Measurements from ENCODE around the gene ANKRD17.

ANKRD17 gene

DNA sequence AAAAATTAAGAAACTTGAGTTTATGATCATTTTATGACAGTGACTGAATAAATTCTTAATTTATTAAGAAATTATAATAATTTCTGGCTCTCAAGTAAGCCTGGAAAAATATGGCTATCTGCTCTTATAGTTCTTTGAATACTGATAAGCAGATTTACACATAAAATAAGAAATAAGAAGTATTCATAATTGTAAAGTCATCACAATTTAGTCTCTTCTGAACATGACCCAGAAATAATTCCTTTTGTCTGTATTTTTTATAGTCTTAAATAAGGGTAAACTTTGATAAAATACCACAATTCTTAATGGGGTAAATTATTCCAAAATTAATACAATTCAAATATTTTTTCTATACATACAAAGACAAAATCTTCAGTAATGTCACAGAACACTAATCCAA, 72.7 kb downstream of the ANKRD17 start:
- H3K4me3 ChIP-seq (ENCODE audit: low read depth in 1 of 2, low read length in 2 of 2), result no peak overlapping the region
- H3K36me3 ChIP-seq (ENCODE audit: insufficient read depth, low read length), result peaks cover 2% of the 10 kb centered on the region; the same call in 1 of the 2 replicates
- H4K20me1 ChIP-seq (ENCODE audit: insufficient read depth, low read length), result no peaks in the 10 kb centered on the region; the same call in 1 of the 2 replicates
- no peak overlapping the region for H3K4me2 ChIP-seq (ENCODE audit: insufficient read depth, low read length)
- peaks cover 96% of the 10 kb centered on the region for H3K79me2 ChIP-seq (ENCODE audit: insufficient read depth, low read length)
- DNase-seq (no peak), ATAC-seq (ENCODE audit: insufficient read depth, low read depth) (no peak)
- H3K9ac ChIP-seq (ENCODE audit: low read depth, low read length), result no peak overlapping the region
- no peaks in the 10 kb centered on the region for H3K27me3 ChIP-seq (ENCODE audit: insufficient read depth, low read length, poor library complexity)
- H3K9me3 ChIP-seq (ENCODE audit: insufficient read depth, low read length, severe bottlenecking), result no peaks in the 10 kb centered on the region
- no peak overlapping the region for H2AFZ ChIP-seq (ENCODE audit: low read depth, low read length)
- TF ChIP-seq, protein P1, sequence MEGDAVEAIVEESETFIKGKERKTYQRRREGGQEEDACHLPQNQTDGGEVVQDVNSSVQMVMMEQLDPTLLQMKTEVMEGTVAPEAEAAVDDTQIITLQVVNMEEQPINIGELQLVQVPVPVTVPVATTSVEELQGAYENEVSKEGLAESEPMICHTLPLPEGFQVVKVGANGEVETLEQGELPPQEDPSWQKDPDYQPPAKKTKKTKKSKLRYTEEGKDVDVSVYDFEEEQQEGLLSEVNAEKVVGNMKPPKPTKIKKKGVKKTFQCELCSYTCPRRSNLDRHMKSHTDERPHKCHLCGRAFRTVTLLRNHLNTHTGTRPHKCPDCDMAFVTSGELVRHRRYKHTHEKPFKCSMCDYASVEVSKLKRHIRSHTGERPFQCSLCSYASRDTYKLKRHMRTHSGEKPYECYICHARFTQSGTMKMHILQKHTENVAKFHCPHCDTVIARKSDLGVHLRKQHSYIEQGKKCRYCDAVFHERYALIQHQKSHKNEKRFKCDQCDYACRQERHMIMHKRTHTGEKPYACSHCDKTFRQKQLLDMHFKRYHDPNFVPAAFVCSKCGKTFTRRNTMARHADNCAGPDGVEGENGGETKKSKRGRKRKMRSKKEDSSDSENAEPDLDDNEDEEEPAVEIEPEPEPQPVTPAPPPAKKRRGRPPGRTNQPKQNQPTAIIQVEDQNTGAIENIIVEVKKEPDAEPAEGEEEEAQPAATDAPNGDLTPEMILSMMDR (IDR thresholded peaks at IDR 0.05; ENCODE audit: borderline replicate concordance, extremely low read depth, low read length, poor library complexity, severe bottlenecking), result no peak
- TF ChIP-seq EZH2 (IDR thresholded peaks at IDR 0.05; ENCODE audit: borderline replicate concordance, low read depth, low read length, severe bottlenecking), result no peak
- H3K4me1 ChIP-seq (ENCODE audit: insufficient read depth, low read length), result no peaks in the 10 kb centered on the region
- H3K27ac ChIP-seq (ENCODE audit: low read length), result no peak overlapping the region

DNA sequence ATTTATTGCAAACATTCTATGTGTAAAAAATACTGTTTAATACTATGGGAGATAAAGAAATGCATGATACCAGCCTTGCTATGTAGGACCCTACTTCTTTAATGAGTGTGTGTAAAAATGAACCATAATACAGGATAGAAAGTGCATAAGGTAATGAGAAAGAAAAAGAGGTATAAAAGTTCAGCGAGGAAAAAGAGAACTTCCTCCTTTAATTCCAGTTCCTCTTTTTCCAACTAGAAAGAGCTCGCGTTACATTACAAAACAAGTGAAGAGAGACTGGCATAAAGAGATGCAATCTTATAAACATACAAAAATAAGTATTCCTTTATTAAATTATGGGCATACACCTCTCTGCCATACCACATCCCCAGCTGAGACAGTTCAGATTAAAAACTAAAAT, 77.4 kb downstream of the ANKRD17 start:
- no peak overlapping the region for H3K9ac ChIP-seq (ENCODE audit: low read depth, low read length)
- no peak overlapping the region for H3K27ac ChIP-seq (ENCODE audit: low read length)
- no peak for TF ChIP-seq EZH2 (IDR thresholded peaks at IDR 0.05; ENCODE audit: borderline replicate concordance, low read depth, low read length, severe bottlenecking)
- TF ChIP-seq, protein P1 (IDR thresholded peaks at IDR 0.05; ENCODE audit: borderline replicate concordance, extremely low read depth, low read length, poor library complexity, severe bottlenecking), result no peak
- ATAC-seq (ENCODE audit: insufficient read depth, low read depth), result no peak
- no peaks in the 10 kb centered on the region for H3K4me1 ChIP-seq (ENCODE audit: insufficient read depth, low read length)
- H3K79me2 ChIP-seq (ENCODE audit: insufficient read depth, low read length), result peaks cover 93% of the 10 kb centered on the region
- H3K36me3 ChIP-seq (ENCODE audit: insufficient read depth, low read length), result peaks cover 16% of the 10 kb centered on the region
- H3K9me3 ChIP-seq (ENCODE audit: insufficient read depth, low read length, severe bottlenecking), result peaks cover 2% of the 10 kb centered on the region
- no peak overlapping the region for H3K4me3 ChIP-seq (ENCODE audit: low read depth in 1 of 2, low read length in 2 of 2)
- H4K20me1 ChIP-seq (ENCODE audit: insufficient read depth, low read length), result no peaks in the 10 kb centered on the region; the same call in 1 of the 2 replicates
- H3K4me2 ChIP-seq (ENCODE audit: insufficient read depth, low read length), result no peak overlapping the region
- H2AFZ ChIP-seq (ENCODE audit: low read depth, low read length), result no peak overlapping the region
- DNase-seq, result no peak
- no peaks in the 10 kb centered on the region for H3K27me3 ChIP-seq (ENCODE audit: insufficient read depth, low read length, poor library complexity)

DNA sequence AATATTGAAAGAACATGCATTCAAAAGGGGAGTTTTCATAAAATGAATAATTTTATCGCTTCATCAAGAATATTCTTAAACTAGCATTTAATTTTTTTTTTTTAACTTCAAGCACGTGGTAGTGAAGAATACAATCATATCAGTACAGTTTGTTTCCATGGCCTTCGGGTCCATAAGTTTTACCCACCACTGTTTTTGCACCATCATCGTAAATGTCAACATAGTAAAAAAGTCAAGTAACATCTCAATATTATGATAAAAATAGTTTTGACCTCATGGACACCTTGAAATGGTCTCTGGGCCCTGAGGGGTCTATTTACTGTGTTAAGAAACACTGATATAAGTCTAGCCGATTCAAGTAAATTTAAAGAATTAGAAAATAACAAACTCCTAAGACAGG, 80.2 kb downstream of the ANKRD17 start:
- Histone ChIP-seq H3K36me3 (ENCODE audit: insufficient read depth, low read length) (peaks cover 44% of the 10 kb centered on the region), H3K4me1 (ENCODE audit: insufficient read depth, low read length) (no peaks in the 10 kb centered on the region), H3K9me3 (ENCODE audit: insufficient read depth, low read length, severe bottlenecking) (peaks cover 8% of the 10 kb centered on the region), H3K9ac (ENCODE audit: low read depth, low read length) (no peak overlapping the region), H3K27ac (ENCODE audit: low read length) (no peak overlapping the region), H2AFZ (ENCODE audit: low read depth, low read length) (no peak overlapping the region), H3K27me3 (ENCODE audit: insufficient read depth, low read length, poor library complexity) (no peaks in the 10 kb centered on the region), H3K4me3 (ENCODE audit: low read depth in 1 of 2, low read length in 2 of 2) (no peak overlapping the region), H4K20me1 (ENCODE audit: insufficient read depth, low read length) (no peaks in the 10 kb centered on the region; the same call in 1 of the 2 replicates), H3K79me2 (ENCODE audit: insufficient read depth, low read length) (peaks cover 94% of the 10 kb centered on the region), H3K4me2 (ENCODE audit: insufficient read depth, low read length) (no peak overlapping the region)
- TF ChIP-seq EZH2 (IDR thresholded peaks at IDR 0.05; ENCODE audit: borderline replicate concordance, low read depth, low read length, severe bottlenecking), result no peak
- TF ChIP-seq, protein P1 (IDR thresholded peaks at IDR 0.05; ENCODE audit: borderline replicate concordance, extremely low read depth, low read length, poor library complexity, severe bottlenecking), result no peak
- ATAC-seq (ENCODE audit: insufficient read depth, low read depth) (no peak), DNase-seq (no peak)

DNA sequence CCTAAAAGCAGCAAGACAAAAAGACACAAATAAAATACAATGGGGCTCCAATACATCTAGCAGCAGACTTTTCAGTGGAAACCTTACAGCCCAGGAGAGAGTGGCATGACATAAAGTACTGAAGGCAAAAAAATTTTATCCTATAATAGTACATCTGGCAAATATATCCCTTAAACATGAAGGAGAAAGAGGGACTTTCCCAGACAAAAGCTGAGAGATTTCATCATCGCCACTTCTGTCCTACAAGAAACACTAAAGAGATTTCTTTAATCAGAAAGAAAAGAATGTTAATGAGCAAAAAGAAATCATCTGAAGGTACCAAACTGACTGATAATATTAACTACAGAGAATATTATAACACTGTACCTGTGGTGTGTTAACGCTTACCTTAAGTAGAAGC, 86.4 kb downstream of the ANKRD17 start:
- Histone ChIP-seq H3K9me3 (ENCODE audit: insufficient read depth, low read length, severe bottlenecking) (peaks cover 20% of the 10 kb centered on the region), H3K4me1 (ENCODE audit: insufficient read depth, low read length) (no peaks in the 10 kb centered on the region), H3K4me3 (ENCODE audit: low read depth in 1 of 2, low read length in 2 of 2) (no peak overlapping the region), H3K27ac (ENCODE audit: low read length) (no peak overlapping the region), H3K36me3 (ENCODE audit: insufficient read depth, low read length) (peaks cover 99% of the 10 kb centered on the region), H3K4me2 (ENCODE audit: insufficient read depth, low read length) (no peak overlapping the region), H3K27me3 (ENCODE audit: insufficient read depth, low read length, poor library complexity) (no peaks in the 10 kb centered on the region), H3K79me2 (ENCODE audit: insufficient read depth, low read length) (peaks cover 89% of the 10 kb centered on the region), H4K20me1 (ENCODE audit: insufficient read depth, low read length) (peaks cover 11% of the 10 kb centered on the region; the same call in 1 of the 2 replicates), H3K9ac (ENCODE audit: low read depth, low read length) (no peak overlapping the region), H2AFZ (ENCODE audit: low read depth, low read length) (no peak overlapping the region)
- no peak for ATAC-seq (ENCODE audit: insufficient read depth, low read depth)
- TF ChIP-seq, protein P1 (IDR thresholded peaks at IDR 0.05; ENCODE audit: borderline replicate concordance, extremely low read depth, low read length, poor library complexity, severe bottlenecking), result no peak
- TF ChIP-seq EZH2 (IDR thresholded peaks at IDR 0.05; ENCODE audit: borderline replicate concordance, low read depth, low read length, severe bottlenecking), result no peak
- no peak for DNase-seq
